Gastroesophageal sphincter (tissue), 4 donors: Measurements from ENCODE around the gene IL10. TPM values are rescaled to one million over a fixed set of nuclear protein-coding genes. Genes with fewer than 3 reads are reported as not detected.

Source experiments
- ATAC-seq: fragments of 150-250 bp; one replicate; pipeline ENCODE4 v1.9.1; 2016; ENCODE audit warnings: mild to moderate bottlenecking, moderate library complexity
- H3K27ac ChIP-seq, 4 donors: fragments of 200-600 bp; sonication (generic) in 3 of 4; 1 replicate in 3 of 4; 2 replicates in 1 of 4; pipeline ENCODE4 v1.5.1; 2016 to 2019
- H3K27me3 ChIP-seq: fragments of 200-600 bp; sonication (generic); one replicate; pipeline ENCODE4 v1.5.1; 2019
- H3K36me3 ChIP-seq, 2 donors: fragments of 200-600 bp; sonication (generic); one replicate each; pipeline ENCODE4 v1.5.1; 2019; ENCODE audit warnings: control low read depth in 1 of 2
- H3K4me1 ChIP-seq, 3 donors: fragments of 200-600 bp; sonication (generic); 1 replicate in 2 of 3; 2 replicates in 1 of 3; pipeline ENCODE4 v1.5.1; 2016 to 2019; ENCODE audit warnings: control low read depth in 2 of 3
- H3K4me3 ChIP-seq, 2 donors: fragments of 200-600 bp; sonication (generic); one replicate each; pipeline ENCODE4 v1.5.1; 2019; ENCODE audit warnings: mild to moderate bottlenecking in 1 of 2, moderate library complexity in 1 of 2
- H3K9me3 ChIP-seq, 3 donors: fragments of 200-600 bp; sonication (generic); one replicate each; pipeline ENCODE4 v1.5.1; 2017 to 2019; ENCODE audit warnings: control low read depth in 2 of 3
- CTCF ChIP-seq, 4 experiments: fragments of 200-600 bp in 2 of 4; fragments of 450-650 bp in 2 of 4; sonication (generic) in 1 of 4; IDR thresholded peaks; one replicate each; pipeline ENCODE4 v1.5.1; 2017 to 2019; ENCODE audit warnings: antibody characterized with exemption in 4 of 4, mild to moderate bottlenecking in 2 of 4, moderate library complexity in 2 of 4
- EP300 ChIP-seq: sonication (generic); formaldehyde crosslinking; IDR thresholded peaks from one replicate; pipeline ENCODE4 v1.6.1; 2017; ENCODE audit warnings: antibody characterized with exemption, mild to moderate bottlenecking
- POLR2A ChIP-seq, 2 donors: fragments of 450-650 bp; IDR thresholded peaks; one replicate each; pipeline ENCODE4 v1.6.1; 2017; ENCODE audit warnings: antibody characterized with exemption in 2 of 2, mild to moderate bottlenecking in 2 of 2, moderate library complexity in 1 of 2
- POLR2AphosphoS5 ChIP-seq: sonication (generic); formaldehyde crosslinking; IDR thresholded peaks from one replicate; pipeline ENCODE4 v1.6.1; 2017; ENCODE audit warnings: antibody characterized with exemption
- WGBS, 2 donors: methylation state at CpG; one replicate each; pipeline ENCODE4 v1.1.5; 2018; ENCODE audit warnings: low coverage in 1 of 2; 5-methylcytosine and 5-hydroxymethylcytosine counted together
- total RNA-seq, 4 donors: library from RNA; depleted of rRNA; stranded (reverse); fragments of >200 nt; gene quantifications; one replicate each; pipeline ENCODE4 v1.1.0, GENCODE V29; 2016

The IL10 gene
- total RNA-seq, 4 donors from 2014 or later, result 0.45 to 9.3 (median 2.3) TPM

- Histone ChIP-seq H3K36me3 (no peaks in the 10 kb centered on the region), H3K27ac (no peak overlapping the region), H3K27me3 (peaks cover 19% of the 10 kb centered on the region), H3K9me3 (no peaks in the 10 kb centered on the region), H3K4me1 (no peaks in the 10 kb centered on the region), H3K4me3 (no peak overlapping the region)
- WGBS, 2 donors, result 79 to 80% methylated on average over 9 to 10 of the region's 13 CpGs
- TF ChIP-seq CTCF (IDR thresholded peaks at IDR 0.05), result no peak
- no peak for TF ChIP-seq POLR2A (IDR thresholded peaks at IDR 0.05)
- no peak for TF ChIP-seq EP300
- no peak for TF ChIP-seq POLR2AphosphoS5
- no peak for ATAC-seq
These were observed 26.2 kb upstream of the IL10 start for GRCh38 chr1:206798384-206798996.

- Histone ChIP-seq H3K36me3 (no peaks in the 10 kb centered on the region), H3K4me3 (no peak overlapping the region), H3K9me3 (no peaks in the 10 kb centered on the region), H3K27me3 (peaks cover 23% of the 10 kb centered on the region), H3K27ac (no peak overlapping the region), H3K4me1 (no peaks in the 10 kb centered on the region)
- 79 to 83% methylated on average over 2 to 3 of the region's 8 CpGs for WGBS, 2 donors
- TF ChIP-seq POLR2AphosphoS5 (no peak), POLR2A (IDR thresholded peaks at IDR 0.05) (no peak), CTCF (IDR thresholded peaks at IDR 0.05) (peak in 2 of 4 experiments; percentile 8 to 35), EP300 (no peak)
- ATAC-seq, result no peak
These were observed 25.5 kb upstream of the IL10 start for GRCh38 chr1:206797534-206798383.

GRCh38 chr1:206796981-206797402 is 24.7 kb upstream of the IL10 start:
- TF ChIP-seq POLR2AphosphoS5 (no peak), EP300 (no peak), POLR2A (IDR thresholded peaks at IDR 0.05) (no peak), CTCF (IDR thresholded peaks at IDR 0.05) (no peak)
- Histone ChIP-seq H3K4me1 (no peaks in the 10 kb centered on the region), H3K4me3 (no peak overlapping the region), H3K27ac (no peak overlapping the region), H3K9me3 (no peaks in the 10 kb centered on the region), H3K27me3 (peaks cover 23% of the 10 kb centered on the region), H3K36me3 (no peaks in the 10 kb centered on the region)
- WGBS, 2 donors, result 74 to 85% methylated on average over 4 to 7 of the region's 8 CpGs
- peak; percentile 39 for ATAC-seq

- Histone ChIP-seq H3K4me1 (no peaks in the 10 kb centered on the region), H3K27ac (no peak overlapping the region), H3K27me3 (peaks cover 23% of the 10 kb centered on the region), H3K4me3 (no peak overlapping the region), H3K36me3 (no peaks in the 10 kb centered on the region), H3K9me3 (no peaks in the 10 kb centered on the region)
- WGBS, 2 donors, result 80 to 84% methylated on average over 3 of the region's 3 CpGs
- no peak for ATAC-seq
- TF ChIP-seq CTCF (IDR thresholded peaks at IDR 0.05), result no peak
- no peak for TF ChIP-seq POLR2A (IDR thresholded peaks at IDR 0.05)
- no peak for TF ChIP-seq EP300
- no peak for TF ChIP-seq POLR2AphosphoS5
These were observed 23.8 kb upstream of the IL10 start for GRCh38 chr1:206796116-206796515.
